Mesenteric fat pad (tissue), 1 donor: ENCODE results near the gene TSPAN19. TPM values are rescaled to one million over a fixed set of nuclear protein-coding genes. Genes with fewer than 3 reads are reported as not detected.

Source experiments
- DNase-seq: peaks from one replicate; pipeline ENCODE4 v3.0.0-alpha.2; 2020; ENCODE audit warnings: low spot score
- total RNA-seq: library from RNA; stranded (reverse); fragmentation: NEBNext Ultra II Directional; extraction: Animal tissue kit (Norgen Biotek cat#: 25700); gene quantifications from one replicate; pipeline ENCODE4 v1.2.1, GENCODE V29; 2021
- donor health status: DM: yes; HTN: yes; CAD: no.

TSPAN19 gene
- total RNA-seq, 1 donor from 2014 or later, result not detected

- DNase-seq, result no peak
These were observed 33.2 kb downstream of the TSPAN19 start for GRCh38 chr12:85002778-85003296.

- no peak for DNase-seq
These were observed 35.3 kb downstream of the TSPAN19 start for GRCh38 chr12:85000729-85001128.

GRCh38 chr12:84998341-84998740, 37.7 kb downstream of the TSPAN19 start:
- no peak for DNase-seq

GRCh38 chr12:84996759-84997158, 39.3 kb downstream of the TSPAN19 start:
- DNase-seq, result no peak

GRCh38 chr12:84995641-84996040, 40.4 kb downstream of the TSPAN19 start:
- no peak for DNase-seq

GRCh38 chr12:84994426-84994825, 41.7 kb downstream of the TSPAN19 start:
- DNase-seq, result no peak

- no peak for DNase-seq
These were observed 49.5 kb downstream of the TSPAN19 start for GRCh38 chr12:84986586-84986985.

- DNase-seq, result no peak
These were observed 50.0 kb downstream of the TSPAN19 start for GRCh38 chr12:84986117-84986516.

GRCh38 chr12:84983289-84983688, 52.8 kb downstream of the TSPAN19 start:
- no peak for DNase-seq

GRCh38 chr12:84982888-84983287, 53.2 kb downstream of the TSPAN19 start:
- no peak for DNase-seq

- no peak for DNase-seq
These were observed 57.2 kb downstream of the TSPAN19 start for GRCh38 chr12:84978921-84979320.

GRCh38 chr12:84976133-84976532, 59.9 kb downstream of the TSPAN19 start:
- DNase-seq, result no peak

- no peak for DNase-seq
These were observed 61.8 kb downstream of the TSPAN19 start for GRCh38 chr12:84974155-84974815.

GRCh38 chr12:84973026-84973425, 63.1 kb downstream of the TSPAN19 start:
- DNase-seq, result no peak

GRCh38 chr12:84969226-84969625, 66.9 kb downstream of the TSPAN19 start:
- DNase-seq, result no peak

Other genes starting within 250 kb of the TSPAN19 start
- gene SLC6A15, start 123.5 kb downstream of the TSPAN19 start, total RNA-seq, result not detected
- gene LRRIQ1, start 74 bp upstream of the TSPAN19 start, total RNA-seq, result 0.19 TPM
- not detected for gene ALX1, start 243.9 kb upstream of the TSPAN19 start, total RNA-seq